Measurements from ENCODE around the gene LPCAT3. TPM values are rescaled to one million over a fixed set of nuclear protein-coding genes. Genes with fewer than 3 reads are reported as not detected.
A peak's percentile ranks its signal among the peaks of the same experiment; 100 is the strongest.

Gene LPCAT3
- polyA plus RNA-seq, 2 of the 4 experiments (the other 2 are of a cell fraction), result 42.8 to 53.4 TPM

- ATAC-seq (peak; percentile 86 to 93), FAIRE-seq (peak; percentile 86), DNase-seq (ENCODE audit: low read depth in 1 of 2, low spot score in 1 of 2) (peak; percentile 80 to 98)
- peaks cover 45% of the 10 kb centered on the region for H3K4me1 ChIP-seq
- peak overlapping the region; percentile 81 to 92 for H3K27ac ChIP-seq
- peak overlapping the region; percentile 49 for H3K4me3 ChIP-seq
- ChIA-PET POLR2A (interaction anchor here (0.6 to 3.8 kb wide), 8 partner anchors 9 to 70 kb away, joined by 3 to 44 read pairs (median 6); partner anchors contain the start of genes SPSB2 and TPI1), CTCF (interaction anchor here (0.6 to 22.6 kb wide), 21 partner anchors 10 to 170 kb away, joined by 3 to 370 read pairs (median 5); partner anchors contain the start of genes ATN1, LRRC23, SPSB2 and TPI1)
- 10% methylated on average over 49 of the region's 80 CpGs for WGBS (ENCODE audit: missing lambda C conversion rate)
- peak overlapping the region; percentile 73 for H3K4me2 ChIP-seq
- no peaks in the 10 kb centered on the region for H3K9me3 ChIP-seq
- TF ChIP-seq POLR2AphosphoS2 (conservative IDR thresholded peaks at IDR 0.05; ENCODE audit: low read length), result no peak; the same call in 1 of the 2 replicates
- TF ChIP-seq CTCF (IDR thresholded peaks at IDR 0.05), result peak; percentile 84
- TF ChIP-seq, protein P1, sequence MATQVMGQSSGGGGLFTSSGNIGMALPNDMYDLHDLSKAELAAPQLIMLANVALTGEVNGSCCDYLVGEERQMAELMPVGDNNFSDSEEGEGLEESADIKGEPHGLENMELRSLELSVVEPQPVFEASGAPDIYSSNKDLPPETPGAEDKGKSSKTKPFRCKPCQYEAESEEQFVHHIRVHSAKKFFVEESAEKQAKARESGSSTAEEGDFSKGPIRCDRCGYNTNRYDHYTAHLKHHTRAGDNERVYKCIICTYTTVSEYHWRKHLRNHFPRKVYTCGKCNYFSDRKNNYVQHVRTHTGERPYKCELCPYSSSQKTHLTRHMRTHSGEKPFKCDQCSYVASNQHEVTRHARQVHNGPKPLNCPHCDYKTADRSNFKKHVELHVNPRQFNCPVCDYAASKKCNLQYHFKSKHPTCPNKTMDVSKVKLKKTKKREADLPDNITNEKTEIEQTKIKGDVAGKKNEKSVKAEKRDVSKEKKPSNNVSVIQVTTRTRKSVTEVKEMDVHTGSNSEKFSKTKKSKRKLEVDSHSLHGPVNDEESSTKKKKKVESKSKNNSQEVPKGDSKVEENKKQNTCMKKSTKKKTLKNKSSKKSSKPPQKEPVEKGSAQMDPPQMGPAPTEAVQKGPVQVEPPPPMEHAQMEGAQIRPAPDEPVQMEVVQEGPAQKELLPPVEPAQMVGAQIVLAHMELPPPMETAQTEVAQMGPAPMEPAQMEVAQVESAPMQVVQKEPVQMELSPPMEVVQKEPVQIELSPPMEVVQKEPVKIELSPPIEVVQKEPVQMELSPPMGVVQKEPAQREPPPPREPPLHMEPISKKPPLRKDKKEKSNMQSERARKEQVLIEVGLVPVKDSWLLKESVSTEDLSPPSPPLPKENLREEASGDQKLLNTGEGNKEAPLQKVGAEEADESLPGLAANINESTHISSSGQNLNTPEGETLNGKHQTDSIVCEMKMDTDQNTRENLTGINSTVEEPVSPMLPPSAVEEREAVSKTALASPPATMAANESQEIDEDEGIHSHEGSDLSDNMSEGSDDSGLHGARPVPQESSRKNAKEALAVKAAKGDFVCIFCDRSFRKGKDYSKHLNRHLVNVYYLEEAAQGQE (IDR thresholded peaks at IDR 0.05), result peak; percentile 81
- TF ChIP-seq SMC3 (IDR thresholded peaks at IDR 0.05), result peak; percentile 52
- TF ChIP-seq BHLHE40 (IDR thresholded peaks at IDR 0.05; ENCODE audit: low read depth, low read length), result no peak
- peak; percentile 95 for TF ChIP-seq EHF (CRISPR knock-in tag; IDR thresholded peaks at IDR 0.05)
- TF ChIP-seq KDM5A (IDR thresholded peaks at IDR 0.05), result no peak
- peak; percentile 97 to 99 for TF ChIP-seq JUN (IDR thresholded peaks at IDR 0.05)
- no peak for TF ChIP-seq CHD4 (IDR thresholded peaks at IDR 0.05; ENCODE audit: borderline replicate concordance)
- peak in 1 of 2 experiments; percentile 20; a peak in 1 of 4 replicates for TF ChIP-seq CEBPB (IDR thresholded peaks at IDR 0.05)
- peak; percentile 92; the same call in 1 of the 2 replicates for TF ChIP-seq RNF2 (IDR thresholded peaks at IDR 0.05; ENCODE audit: borderline replicate concordance, low read depth)
- TF ChIP-seq, protein P2, sequence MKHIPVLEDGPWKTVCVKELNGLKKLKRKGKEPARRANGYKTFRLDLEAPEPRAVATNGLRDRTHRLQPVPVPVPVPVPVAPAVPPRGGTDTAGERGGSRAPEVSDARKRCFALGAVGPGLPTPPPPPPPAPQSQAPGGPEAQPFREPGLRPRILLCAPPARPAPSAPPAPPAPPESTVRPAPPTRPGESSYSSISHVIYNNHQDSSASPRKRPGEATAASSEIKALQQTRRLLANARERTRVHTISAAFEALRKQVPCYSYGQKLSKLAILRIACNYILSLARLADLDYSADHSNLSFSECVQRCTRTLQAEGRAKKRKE (CRISPR knock-in tag; IDR thresholded peaks at IDR 0.05; ENCODE audit: low read depth), result peak; percentile 79
- peak; percentile 90 for TF ChIP-seq CHD2 (IDR thresholded peaks at IDR 0.05; ENCODE audit: low read length, partially characterized antibody)
- peak; percentile 91 for TF ChIP-seq TFCP2L1 (CRISPR knock-in tag; IDR thresholded peaks at IDR 0.05)
- peak; percentile 92 for TF ChIP-seq POLR2A (IDR thresholded peaks at IDR 0.05; ENCODE audit: low read length)
- peak; percentile 89 for TF ChIP-seq PBX3 (IDR thresholded peaks at IDR 0.05)
- peak; percentile 98 for TF ChIP-seq TP53 (CRISPR knock-in tag; IDR thresholded peaks at IDR 0.05)
- TF ChIP-seq HDAC2 (IDR thresholded peaks at IDR 0.05), result no peak
- TF ChIP-seq HOXB5 (CRISPR knock-in tag; IDR thresholded peaks at IDR 0.05), result peak; percentile 94
- no peak for TF ChIP-seq CBX2 (IDR thresholded peaks at IDR 0.05; ENCODE audit: borderline replicate concordance, low read depth)
- no peak for TF ChIP-seq ZSCAN20 (CRISPR knock-in tag; IDR thresholded peaks at IDR 0.05)
- no peak for TF ChIP-seq ZFP36 (IDR thresholded peaks at IDR 0.05; ENCODE audit: borderline replicate concordance, partially characterized antibody)
- TF ChIP-seq, protein P3, sequence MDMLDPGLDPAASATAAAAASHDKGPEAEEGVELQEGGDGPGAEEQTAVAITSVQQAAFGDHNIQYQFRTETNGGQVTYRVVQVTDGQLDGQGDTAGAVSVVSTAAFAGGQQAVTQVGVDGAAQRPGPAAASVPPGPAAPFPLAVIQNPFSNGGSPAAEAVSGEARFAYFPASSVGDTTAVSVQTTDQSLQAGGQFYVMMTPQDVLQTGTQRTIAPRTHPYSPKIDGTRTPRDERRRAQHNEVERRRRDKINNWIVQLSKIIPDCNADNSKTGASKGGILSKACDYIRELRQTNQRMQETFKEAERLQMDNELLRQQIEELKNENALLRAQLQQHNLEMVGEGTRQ (IDR thresholded peaks at IDR 0.05), result peak; percentile 39
- TF ChIP-seq RCOR1 (IDR thresholded peaks at IDR 0.05; ENCODE audit: low read depth, low read length), result no peak
- TF ChIP-seq ELK1 (IDR thresholded peaks at IDR 0.05; ENCODE audit: low read depth, low read length), result no peak
- TF ChIP-seq EP300 (IDR thresholded peaks at IDR 0.05), result no peak
- no peak for TF ChIP-seq MAZ (IDR thresholded peaks at IDR 0.05; ENCODE audit: borderline replicate concordance, low read depth, low read length)
- TF ChIP-seq NR3C1 (IDR thresholded peaks at IDR 0.05), result no peak
- no peak for TF ChIP-seq SREBF2 (IDR thresholded peaks at IDR 0.05)
- no peak for TF ChIP-seq CBX8 (IDR thresholded peaks at IDR 0.05)
- no peak for TF ChIP-seq JUNB (IDR thresholded peaks at IDR 0.05)
- TF ChIP-seq ESRRA (IDR thresholded peaks at IDR 0.05; ENCODE audit: borderline replicate concordance, low read length), result no peak
Measured at GRCh38 chr12:6937481-6938352, 80.6 kb downstream of the LPCAT3 start.
